ENCODE results near the gene MEAF6.

Gene MEAF6

DNA sequence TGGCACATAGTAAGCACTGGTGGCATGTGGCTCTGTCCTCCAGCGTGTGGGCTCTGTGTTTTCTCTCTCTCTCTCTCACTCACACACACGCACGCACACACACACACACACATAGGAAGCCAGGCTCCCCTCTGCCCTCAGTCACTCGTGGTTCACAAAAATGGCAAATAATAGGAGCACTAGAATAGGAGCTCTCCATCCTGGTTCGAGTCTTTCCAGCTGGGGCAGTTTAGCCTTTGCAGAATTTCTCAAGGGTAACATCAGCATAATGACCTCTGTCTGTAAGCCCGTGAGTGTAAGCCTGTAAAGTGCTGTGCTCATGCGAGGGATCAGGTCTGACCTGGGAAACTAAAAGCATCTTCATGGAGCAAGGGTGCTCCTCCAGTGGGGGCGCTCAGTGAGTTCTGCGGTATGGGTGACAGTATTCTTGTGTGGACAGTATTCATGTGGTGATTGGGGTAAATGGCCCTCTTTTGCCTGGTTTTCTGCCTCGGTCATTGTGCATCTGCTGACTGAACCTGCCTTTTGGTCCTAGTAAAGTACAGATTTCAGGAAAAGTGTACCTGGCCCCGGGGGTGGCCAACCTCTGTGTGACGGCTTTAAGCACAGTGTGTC is 41.0 kb downstream of the MEAF6 start:
- peak; percentile 16 for DNase-seq (ENCODE audit: low spot score)

DNA sequence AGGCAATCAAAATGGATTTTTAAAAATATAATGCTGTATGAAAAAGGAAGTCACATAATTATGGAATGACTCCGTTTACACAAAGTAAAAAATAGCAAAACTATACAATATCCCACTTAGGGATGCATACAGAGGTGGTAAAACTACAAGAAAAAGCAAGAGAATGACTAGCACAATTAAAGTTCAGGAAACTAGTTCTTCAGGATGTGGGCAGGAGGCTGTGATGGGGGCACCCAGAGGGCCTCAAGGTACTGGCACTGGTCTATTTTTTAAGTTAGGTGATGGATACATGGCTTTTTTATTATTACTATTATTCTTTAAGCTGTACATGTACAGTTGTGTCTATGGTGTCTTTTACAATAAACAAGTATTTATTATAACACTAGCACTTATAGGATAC is 41.6 kb downstream of the MEAF6 start:
- DNase-seq (ENCODE audit: low spot score) = no peak

DNA sequence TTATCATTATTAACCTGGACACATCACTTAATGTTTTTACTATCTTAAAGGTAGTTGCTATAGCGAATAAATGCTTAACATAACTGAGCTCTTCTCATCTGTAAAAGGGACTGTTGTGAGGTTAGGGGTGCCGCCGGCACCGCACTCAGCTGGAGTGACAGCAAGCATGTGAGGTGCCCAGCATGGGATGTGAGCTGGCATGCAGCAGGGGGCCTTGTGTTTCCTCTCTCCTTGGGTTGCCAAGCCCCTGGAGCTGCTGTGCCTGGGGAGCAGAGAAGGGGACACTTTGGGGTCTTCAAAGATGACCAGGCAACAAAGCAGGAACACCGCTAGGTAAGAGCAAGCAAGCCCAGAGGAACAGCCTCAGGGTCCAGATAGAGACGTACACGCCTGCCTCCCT is 42.3 kb downstream of the MEAF6 start:
- DNase-seq (ENCODE audit: low spot score) = no peak

DNA sequence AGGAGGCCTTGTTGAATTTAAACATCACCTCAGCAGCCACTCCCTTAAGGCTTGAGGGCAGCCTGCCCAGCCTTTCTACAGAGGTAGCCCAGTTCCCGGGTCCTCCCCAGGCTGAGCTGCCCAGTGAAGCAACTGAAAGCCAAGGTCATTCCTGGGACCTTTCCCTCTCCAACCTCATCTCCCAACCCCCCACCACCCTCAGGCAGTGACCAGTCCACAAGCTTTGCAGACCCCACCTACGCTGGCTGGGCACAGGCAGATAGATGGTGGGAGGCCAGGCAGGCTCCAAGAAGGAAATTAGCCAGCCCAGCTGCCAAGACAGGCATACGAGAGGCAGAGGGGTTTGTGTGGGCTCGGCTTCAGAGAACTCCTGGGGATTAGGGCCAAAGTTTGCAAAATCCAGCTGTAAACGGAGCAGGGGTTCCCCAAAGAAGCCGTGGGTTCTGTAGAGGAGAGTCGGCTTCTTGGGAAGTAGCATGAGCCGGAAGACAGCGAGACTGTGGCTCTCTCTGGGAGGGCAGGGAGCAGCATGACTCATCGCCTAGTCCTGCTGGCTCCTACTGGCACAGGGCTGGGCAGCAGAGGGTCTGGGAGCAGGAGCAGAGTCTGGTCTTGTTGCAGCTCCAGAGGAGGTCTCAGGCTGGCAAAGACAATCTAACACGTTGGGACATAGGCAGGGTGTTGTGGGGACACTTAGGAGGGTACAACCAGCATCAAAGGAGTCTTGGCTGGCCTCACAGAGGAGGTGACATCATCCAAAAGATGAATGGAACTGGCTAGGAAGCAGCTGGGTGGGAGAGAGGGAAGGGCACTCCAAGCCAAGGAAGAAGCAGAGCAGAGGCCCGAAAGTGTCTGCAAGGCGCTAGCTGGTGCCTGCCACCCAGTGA is 43.0 kb downstream of the MEAF6 start:
- no peak for DNase-seq (ENCODE audit: low spot score)

DNA sequence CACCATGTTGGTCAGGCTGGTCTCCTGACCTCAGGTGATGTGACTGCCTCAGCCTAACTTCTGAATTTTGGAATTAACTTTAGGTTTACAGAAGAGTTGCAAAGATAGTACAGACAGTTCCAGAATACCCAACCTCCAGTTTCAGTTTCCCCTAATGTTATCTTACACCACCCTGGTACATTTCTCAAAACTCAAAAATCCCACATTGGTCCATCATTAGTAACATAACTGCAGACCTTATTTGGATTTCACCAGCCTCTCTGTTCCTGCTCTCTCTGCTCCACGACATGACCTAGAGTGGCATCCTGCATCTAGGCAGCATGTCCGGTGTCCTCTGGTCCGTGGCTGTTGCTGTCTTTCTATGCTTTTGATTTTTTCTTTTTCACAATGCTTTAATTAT is 45.2 kb downstream of the MEAF6 start:
- DNase-seq (ENCODE audit: low spot score) = no peak

DNA sequence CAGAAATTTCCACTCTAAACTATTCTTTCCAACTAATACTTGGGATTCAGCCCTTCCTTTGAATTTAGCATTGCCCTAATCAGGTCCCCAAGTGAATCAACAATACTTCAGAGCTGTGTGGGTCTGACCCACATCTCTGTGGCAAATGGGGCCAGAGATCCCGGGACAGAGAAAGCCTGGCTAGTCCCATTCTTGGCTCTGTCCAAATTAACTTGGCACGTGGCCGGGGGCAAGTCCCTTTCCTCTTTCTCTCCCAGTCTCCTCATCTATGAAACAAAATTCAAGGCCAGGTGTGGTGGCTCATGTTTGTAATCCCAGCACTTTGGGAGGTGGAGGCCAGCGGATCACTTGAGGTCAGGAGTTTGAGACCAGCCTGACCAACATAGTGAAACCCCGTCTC is 46.5 kb downstream of the MEAF6 start:
- no peak for DNase-seq (ENCODE audit: low spot score)

DNA sequence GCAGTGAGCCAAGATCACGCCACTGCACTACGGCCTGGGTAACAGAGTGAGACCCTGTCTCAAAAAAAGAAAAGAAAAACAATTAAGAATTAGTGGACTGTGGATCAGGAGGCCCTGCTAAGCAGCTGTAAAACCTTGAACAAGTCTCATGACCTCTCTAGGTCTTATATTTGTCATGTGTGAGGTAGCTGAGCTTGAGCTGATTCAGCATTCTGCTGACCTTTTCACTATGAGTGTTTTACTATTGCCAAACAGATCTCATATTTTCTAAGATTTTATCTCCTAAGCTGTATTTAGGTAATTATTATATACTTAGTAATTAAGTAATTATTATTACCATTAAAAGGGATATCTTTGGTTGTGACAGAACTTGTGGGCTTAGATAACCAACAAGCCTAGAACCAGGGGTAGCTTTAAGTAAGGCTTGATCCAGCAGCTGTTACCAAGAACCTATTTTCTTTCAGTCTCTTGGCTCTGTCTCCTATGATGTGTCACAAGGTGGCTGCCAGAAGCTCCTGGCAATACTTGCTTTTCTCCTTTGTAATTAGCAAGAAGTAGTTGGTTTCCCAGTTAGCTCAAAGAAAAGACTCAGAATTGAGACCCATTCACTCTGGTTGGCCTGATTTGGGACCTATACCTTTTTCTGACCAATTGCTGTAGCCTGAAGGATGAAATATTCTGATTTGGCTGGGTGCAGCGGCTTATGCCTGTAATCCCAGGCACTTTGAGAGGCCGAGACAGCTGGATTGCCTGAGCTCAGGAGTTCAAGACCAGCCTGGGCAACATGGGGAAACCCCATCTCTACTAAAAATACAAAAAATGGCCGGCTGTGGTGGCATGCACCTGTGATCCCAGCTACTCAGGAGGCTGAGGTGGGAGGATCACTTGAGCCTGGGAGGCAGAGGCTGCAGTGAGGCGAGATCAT is 48.7 kb downstream of the MEAF6 start:
- DNase-seq (ENCODE audit: low spot score) = no peak

DNA sequence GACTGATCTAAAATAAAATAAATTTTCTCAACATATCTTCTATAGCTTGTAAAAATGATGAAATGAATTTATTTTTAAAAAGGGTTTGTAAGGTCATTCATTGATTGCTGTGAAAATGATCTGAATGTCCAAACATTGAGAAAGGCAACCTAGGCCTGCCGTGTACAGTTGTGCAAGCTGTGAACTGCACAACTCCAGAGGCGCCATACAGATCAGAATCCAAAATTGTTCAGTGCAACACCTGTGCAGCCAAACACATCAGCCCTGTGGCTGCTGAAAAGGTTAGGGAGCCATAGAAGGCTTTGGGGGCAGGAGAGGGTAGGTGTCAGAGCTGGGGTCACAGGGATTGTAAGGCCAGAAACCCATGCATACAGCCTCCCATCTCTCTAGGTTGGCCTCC is 50.1 kb downstream of the MEAF6 start:
- DNase-seq (ENCODE audit: low spot score) = no peak

DNA sequence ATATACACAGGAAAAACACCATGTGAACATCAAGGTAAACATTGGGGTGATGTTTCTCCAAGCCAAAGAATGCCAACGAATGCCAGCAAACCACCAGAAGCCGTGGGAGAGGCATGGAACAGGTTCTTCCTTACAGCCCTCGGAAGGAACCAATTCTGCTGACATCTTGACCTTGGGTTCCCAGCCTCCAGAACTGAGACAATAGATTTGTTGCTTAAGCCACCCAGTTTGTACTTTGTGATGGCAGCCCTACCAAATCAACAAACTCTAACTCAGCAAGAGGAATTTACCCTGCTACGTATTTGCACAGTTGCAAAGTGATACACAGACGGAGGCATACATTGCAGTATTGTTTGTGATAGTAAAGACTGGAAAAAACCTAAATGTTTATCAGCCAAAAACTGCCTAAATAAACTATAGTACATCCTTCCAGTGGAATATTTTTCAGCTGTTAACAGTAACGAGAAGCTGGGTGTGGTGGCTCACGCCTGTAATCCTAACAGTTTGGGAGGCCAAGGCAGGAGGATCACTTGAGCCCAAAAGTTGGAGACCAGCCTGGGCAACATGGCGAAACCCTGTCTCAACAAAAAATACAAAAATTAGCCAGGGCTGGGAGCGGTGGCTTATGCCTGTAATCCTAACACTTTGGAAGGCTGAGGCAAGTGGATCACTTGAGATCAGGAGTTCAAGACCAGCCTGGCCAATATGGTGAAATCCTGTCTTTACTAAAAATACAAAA is 52.7 kb downstream of the MEAF6 start:
- DNase-seq (ENCODE audit: low spot score) = no peak

DNA sequence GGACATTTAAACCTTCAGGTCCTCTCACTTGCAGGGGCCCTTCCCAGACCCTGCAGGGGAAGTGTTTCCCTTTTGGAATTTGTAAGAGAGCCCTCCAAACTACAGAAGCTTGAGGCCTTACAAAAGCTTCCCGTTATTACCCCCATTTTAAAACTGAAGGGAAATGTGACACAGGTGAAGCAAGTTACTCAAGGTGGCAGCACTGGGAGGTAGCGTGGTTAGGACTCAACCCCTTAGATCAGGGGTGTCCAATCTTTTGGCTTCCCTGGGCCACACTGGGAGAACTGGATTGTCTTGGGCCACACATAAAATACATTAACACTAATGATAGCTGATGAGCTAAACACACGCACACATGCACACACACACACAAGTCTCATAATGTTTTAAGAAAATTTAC is 56.0 kb downstream of the MEAF6 start:
- DNase-seq (ENCODE audit: low spot score) = no peak

DNA sequence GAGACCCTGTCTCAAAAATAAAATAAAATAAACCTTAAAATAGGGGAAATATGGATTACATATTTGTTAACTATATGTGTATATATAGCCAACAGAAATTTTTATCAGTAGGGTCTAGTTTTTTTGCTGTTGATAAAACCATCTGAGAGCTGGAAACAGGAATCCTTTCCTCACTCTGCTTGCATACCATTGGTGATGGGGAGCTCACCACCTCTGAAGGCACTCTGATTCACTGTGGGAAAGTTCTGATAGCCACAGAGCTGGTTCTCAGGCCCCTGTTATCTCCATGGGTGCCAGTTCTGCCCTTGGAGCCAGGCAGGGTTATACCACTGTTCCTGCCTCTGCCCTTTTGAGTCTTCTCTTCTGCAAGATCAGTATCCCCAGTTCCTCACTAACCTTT is 58.0 kb downstream of the MEAF6 start:
- no peak for DNase-seq (ENCODE audit: low spot score)

DNA sequence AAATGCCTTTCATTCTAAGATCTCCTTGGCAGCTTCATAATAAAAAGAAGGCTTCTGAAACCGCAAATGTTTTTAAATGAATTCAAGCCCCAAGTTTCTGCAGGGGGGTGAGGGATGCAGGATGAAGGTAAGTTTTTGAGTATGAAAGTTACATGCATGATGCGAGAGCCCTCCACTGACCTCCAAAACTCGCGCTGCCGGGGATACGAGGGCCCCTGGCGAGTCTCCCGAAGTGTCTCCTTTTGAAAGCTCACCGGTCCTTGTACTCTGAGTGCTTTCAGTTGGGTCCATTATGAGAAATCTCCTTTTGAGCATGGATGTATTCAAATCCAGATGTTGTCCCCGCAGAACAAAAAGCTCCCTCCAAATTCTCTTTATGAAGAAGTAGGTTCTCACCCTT is 59.0 kb downstream of the MEAF6 start:
- no peak for DNase-seq (ENCODE audit: low spot score)

DNA sequence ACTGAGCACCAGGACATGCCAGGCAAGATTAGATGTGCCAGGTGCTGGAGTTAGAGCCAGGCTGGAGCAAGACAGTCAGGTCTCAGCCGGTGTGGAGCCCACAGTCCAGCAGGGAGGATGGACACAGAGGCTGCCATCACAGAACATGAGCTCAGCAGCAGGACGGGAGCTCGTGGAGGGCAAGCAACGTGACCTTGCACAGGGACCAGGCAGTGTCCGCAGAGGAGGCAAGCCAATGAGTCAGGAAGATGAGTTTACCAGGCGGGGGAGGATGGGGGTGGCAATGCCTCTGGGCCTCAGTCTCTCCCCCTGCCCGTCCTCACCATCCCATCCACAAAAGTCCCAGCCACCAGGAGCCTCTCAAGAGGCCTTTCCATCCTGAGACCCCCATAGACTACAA is 60.9 kb downstream of the MEAF6 start:
- no peak for DNase-seq (ENCODE audit: low spot score)

DNA sequence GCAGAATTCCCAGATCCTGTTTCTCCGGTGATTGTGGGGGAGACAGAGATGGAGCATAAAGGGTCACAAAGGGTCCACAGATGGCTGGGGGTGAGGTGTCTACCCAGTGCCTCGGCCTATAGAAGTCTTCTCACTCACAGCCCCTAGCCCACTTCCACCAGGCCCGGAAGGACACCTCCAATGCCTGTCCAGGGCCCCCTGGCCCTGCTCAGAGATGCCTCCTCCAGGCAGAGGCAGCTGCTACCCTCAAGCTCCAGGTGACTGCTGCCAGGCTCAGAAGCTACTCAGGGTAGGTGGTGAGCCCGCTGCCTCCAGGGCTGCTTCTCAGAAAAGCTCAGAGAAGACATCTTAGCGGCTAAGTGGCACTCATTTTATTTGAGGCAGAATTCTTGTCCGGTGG is 62.1 kb downstream of the MEAF6 start:
- DNase-seq (ENCODE audit: low spot score) = no peak

DNA sequence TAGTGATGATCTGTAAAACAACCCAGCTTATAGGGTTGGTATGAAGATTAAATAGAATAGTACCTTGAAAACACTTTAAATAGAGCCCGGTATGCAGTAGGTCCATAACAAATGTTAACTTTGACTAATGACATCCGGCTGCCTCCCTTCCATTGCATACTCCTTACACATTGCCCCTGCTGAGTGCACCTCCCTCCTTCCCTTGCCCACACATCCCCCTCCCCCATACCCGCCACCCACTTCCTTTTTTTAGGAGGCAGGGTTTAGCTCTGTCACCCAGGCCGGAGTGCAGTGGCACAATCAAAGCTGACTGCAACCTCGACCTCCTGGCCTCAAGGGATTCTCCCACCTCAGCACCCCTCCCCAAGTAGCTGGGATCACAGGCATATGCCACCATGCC is 64.6 kb downstream of the MEAF6 start:
- DNase-seq (ENCODE audit: low spot score) = peak; percentile 7

DNA sequence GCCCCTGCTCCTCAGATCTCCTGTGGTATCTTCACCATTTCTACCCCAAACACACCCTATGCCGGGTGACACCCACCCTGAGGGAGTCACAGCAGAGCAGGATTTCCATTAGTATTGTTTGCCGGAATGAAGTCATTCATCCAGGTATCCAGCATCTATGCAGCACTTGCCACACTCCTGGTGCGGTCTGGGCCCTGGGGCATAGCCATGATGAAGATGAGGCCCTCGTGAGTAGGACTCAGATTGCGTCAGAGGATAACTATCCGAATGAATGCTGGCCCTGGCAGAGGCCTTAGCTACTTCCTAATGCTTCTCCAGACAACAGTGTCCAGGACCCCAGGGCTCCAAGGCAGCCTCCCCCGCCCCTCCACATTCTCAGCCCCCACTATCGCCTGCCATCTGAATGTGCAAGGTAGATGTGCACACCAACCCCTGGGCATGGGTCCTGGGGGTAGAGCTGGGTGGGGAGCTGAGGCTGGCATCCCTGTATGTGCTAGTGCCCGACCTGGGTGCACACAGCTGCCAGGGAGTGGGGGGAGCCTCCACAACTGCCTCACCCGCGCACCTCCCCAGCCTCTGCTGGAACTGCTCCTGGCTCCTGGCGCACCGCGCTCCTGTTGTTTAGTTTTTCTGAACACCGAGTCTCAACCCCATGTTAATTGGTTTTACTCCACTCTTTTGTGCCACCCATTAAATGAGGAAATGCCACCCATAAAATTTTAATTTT is 65.7 kb downstream of the MEAF6 start:
- no peak for DNase-seq (ENCODE audit: low spot score)

DNA sequence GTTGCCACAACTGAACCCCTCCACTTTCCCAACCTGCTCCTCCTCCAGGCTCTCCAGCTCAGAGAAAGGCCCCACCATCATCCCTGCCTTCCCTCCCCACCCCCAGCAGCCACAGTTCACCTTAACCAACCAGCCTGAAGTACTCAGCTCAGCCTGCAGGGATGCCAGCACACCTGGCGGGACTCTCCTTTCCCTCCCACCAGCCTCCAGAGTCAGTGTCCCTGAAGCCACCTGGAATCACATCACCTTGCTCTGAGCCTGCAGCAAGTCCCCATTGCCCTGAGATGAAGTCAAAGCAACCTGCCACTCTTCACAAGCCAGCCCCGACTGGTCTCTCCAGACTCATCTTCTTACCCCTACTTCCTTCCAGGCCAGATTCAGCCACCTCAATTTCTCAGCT is 66.4 kb downstream of the MEAF6 start:
- no peak for DNase-seq (ENCODE audit: low spot score)

DNA sequence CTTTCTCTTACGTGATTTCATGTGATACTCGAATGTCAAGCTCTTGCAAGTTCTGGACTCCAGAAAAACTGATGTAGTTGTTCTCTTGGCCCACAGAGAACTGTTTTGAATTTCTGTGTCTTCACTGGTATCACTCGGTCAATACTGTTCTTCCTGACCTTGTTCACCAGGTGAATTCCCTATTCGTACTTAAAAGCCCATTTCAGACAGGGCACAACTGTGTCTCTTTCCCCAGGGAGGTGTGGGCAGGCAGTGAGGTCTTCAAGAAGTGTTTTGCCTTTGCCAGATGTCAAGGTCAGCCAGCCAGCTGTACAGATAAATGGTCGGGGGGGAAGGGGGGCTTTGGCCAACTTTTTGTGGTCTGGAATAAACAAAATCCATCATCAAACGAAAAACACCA is 67.7 kb downstream of the MEAF6 start:
- DNase-seq (ENCODE audit: low spot score) = no peak

DNA sequence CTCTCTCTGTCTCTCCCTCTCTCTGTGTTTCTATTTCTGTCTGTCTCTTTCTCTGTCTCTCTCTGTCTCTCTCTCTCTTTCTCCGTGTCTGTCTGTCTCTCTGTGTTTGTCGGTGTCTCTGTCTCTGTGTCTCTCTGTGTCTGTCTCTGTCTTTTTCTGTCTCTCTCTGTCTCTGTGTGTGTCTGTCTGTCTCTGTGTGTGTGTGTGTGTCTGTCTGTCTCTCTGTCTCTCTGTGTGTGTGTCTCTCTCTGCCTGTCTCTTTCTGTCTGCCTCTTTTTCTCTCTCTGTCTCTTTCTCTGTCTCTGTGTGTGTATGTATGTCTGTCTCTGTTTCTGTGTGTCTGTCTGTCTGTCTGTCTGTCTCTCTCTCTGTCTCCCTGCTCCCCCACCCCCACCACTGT is 71.9 kb downstream of the MEAF6 start:
- DNase-seq (ENCODE audit: low spot score) = no peak
